ENCODE measurements around the gene POU2AF3. TPM values are rescaled to one million over a fixed set of nuclear protein-coding genes. Genes with fewer than 3 reads are reported as not detected.
A peak's percentile ranks its signal among the peaks of the same experiment; 100 is the strongest.
"Not testable (repeated sequence)": the region's sequence is repeated elsewhere in the genome, so short reads cannot be mapped to it uniquely, and the experiment has no call there.

POU2AF3 gene
- total RNA-seq, 1 donor: not detected

GRCh38 chr11:111285189-111286091 lies 12.9 kb upstream of the POU2AF3 start:
- no peaks in the 10 kb centered on the region for H3K4me1 ChIP-seq (ENCODE audit: insufficient read depth, low read length)
- H3K27me3 ChIP-seq (ENCODE audit: insufficient read depth, low read length): no peaks in the 10 kb centered on the region
- no peaks in the 10 kb centered on the region for H3K9me3 ChIP-seq (ENCODE audit: low read depth, low read length)
- H3K4me3 ChIP-seq (ENCODE audit: low read length): no peak overlapping the region

GRCh38 chr11:111291764-111292163 lies 6.6 kb upstream of the POU2AF3 start:
- Histone ChIP-seq H3K4me3 (ENCODE audit: low read length) (no peak overlapping the region), H3K9me3 (ENCODE audit: low read depth, low read length) (no peaks in the 10 kb centered on the region), H3K27me3 (ENCODE audit: insufficient read depth, low read length) (no peaks in the 10 kb centered on the region), H3K4me1 (ENCODE audit: insufficient read depth, low read length) (no peaks in the 10 kb centered on the region)

- not testable (repeated sequence) for H3K4me3 ChIP-seq (ENCODE audit: low read length); H3K4me1 ChIP-seq (ENCODE audit: insufficient read depth, low read length); H3K9me3 ChIP-seq (ENCODE audit: low read depth, low read length); H3K27me3 ChIP-seq (ENCODE audit: insufficient read depth, low read length)
These were observed 5.9 kb upstream of the POU2AF3 start for GRCh38 chr11:111292408-111292807.

GRCh38 chr11:111296196-111296595 lies 2.1 kb upstream of the POU2AF3 start:
- Histone ChIP-seq H3K4me3 (ENCODE audit: low read length) (no peak overlapping the region), H3K9me3 (ENCODE audit: low read depth, low read length) (no peaks in the 10 kb centered on the region), H3K27me3 (ENCODE audit: insufficient read depth, low read length) (peaks cover 25% of the 10 kb centered on the region), H3K4me1 (ENCODE audit: insufficient read depth, low read length) (no peaks in the 10 kb centered on the region)

GRCh38 chr11:111297696-111298095 lies 650 bp upstream of the POU2AF3 start:
- Histone ChIP-seq H3K4me3 (ENCODE audit: low read length) (no peak overlapping the region), H3K4me1 (ENCODE audit: insufficient read depth, low read length) (peaks cover 4% of the 10 kb centered on the region), H3K9me3 (ENCODE audit: low read depth, low read length) (no peaks in the 10 kb centered on the region), H3K27me3 (ENCODE audit: insufficient read depth, low read length) (peaks cover 26% of the 10 kb centered on the region)

- H3K4me3 ChIP-seq (ENCODE audit: low read length): peak overlapping the region; percentile 30
- peaks cover 26% of the 10 kb centered on the region for H3K27me3 ChIP-seq (ENCODE audit: insufficient read depth, low read length)
- H3K9me3 ChIP-seq (ENCODE audit: low read depth, low read length): no peaks in the 10 kb centered on the region
- peaks cover 4% of the 10 kb centered on the region for H3K4me1 ChIP-seq (ENCODE audit: insufficient read depth, low read length)
These were observed 1.0 kb downstream of the POU2AF3 start for GRCh38 chr11:111299101-111300026.

- no peak overlapping the region for H3K4me3 ChIP-seq (ENCODE audit: low read length)
- no peaks in the 10 kb centered on the region for H3K9me3 ChIP-seq (ENCODE audit: low read depth, low read length)
- peaks cover 26% of the 10 kb centered on the region for H3K27me3 ChIP-seq (ENCODE audit: insufficient read depth, low read length)
- H3K4me1 ChIP-seq (ENCODE audit: insufficient read depth, low read length): peaks cover 4% of the 10 kb centered on the region
These were observed 2.2 kb downstream of the POU2AF3 start for GRCh38 chr11:111300569-111300968.

- Histone ChIP-seq H3K4me1 (ENCODE audit: insufficient read depth, low read length) (peaks cover 4% of the 10 kb centered on the region), H3K9me3 (ENCODE audit: low read depth, low read length) (no peaks in the 10 kb centered on the region), H3K27me3 (ENCODE audit: insufficient read depth, low read length) (peaks cover 26% of the 10 kb centered on the region), H3K4me3 (ENCODE audit: low read length) (no peak overlapping the region)
These were observed 2.9 kb downstream of the POU2AF3 start for GRCh38 chr11:111301004-111301841.

- peaks cover 26% of the 10 kb centered on the region for H3K27me3 ChIP-seq (ENCODE audit: insufficient read depth, low read length)
- H3K4me3 ChIP-seq (ENCODE audit: low read length): no peak overlapping the region
- no peaks in the 10 kb centered on the region for H3K9me3 ChIP-seq (ENCODE audit: low read depth, low read length)
- peaks cover 4% of the 10 kb centered on the region for H3K4me1 ChIP-seq (ENCODE audit: insufficient read depth, low read length)
These were observed 3.4 kb downstream of the POU2AF3 start for GRCh38 chr11:111301842-111302118.

GRCh38 chr11:111302298-111302697 lies 4.0 kb downstream of the POU2AF3 start:
- Histone ChIP-seq H3K27me3 (ENCODE audit: insufficient read depth, low read length) (peaks cover 26% of the 10 kb centered on the region), H3K4me3 (ENCODE audit: low read length) (no peak overlapping the region), H3K9me3 (ENCODE audit: low read depth, low read length) (no peaks in the 10 kb centered on the region), H3K4me1 (ENCODE audit: insufficient read depth, low read length) (peaks cover 4% of the 10 kb centered on the region)

- Histone ChIP-seq H3K4me3 (ENCODE audit: low read length) (no peak overlapping the region), H3K4me1 (ENCODE audit: insufficient read depth, low read length) (peaks cover 4% of the 10 kb centered on the region), H3K9me3 (ENCODE audit: low read depth, low read length) (no peaks in the 10 kb centered on the region), H3K27me3 (ENCODE audit: insufficient read depth, low read length) (peaks cover 18% of the 10 kb centered on the region)
These were observed 5.1 kb downstream of the POU2AF3 start for GRCh38 chr11:111303461-111303860.

- Histone ChIP-seq H3K4me1 (ENCODE audit: insufficient read depth, low read length) (peaks cover 4% of the 10 kb centered on the region), H3K27me3 (ENCODE audit: insufficient read depth, low read length) (peaks cover 8% of the 10 kb centered on the region), H3K9me3 (ENCODE audit: low read depth, low read length) (no peaks in the 10 kb centered on the region), H3K4me3 (ENCODE audit: low read length) (no peak overlapping the region)
These were observed 6.9 kb downstream of the POU2AF3 start for GRCh38 chr11:111305162-111305802.

- H3K27me3 ChIP-seq (ENCODE audit: insufficient read depth, low read length): peaks cover 3% of the 10 kb centered on the region
- H3K4me3 ChIP-seq (ENCODE audit: low read length): no peak overlapping the region
- peaks cover 4% of the 10 kb centered on the region for H3K4me1 ChIP-seq (ENCODE audit: insufficient read depth, low read length)
- H3K9me3 ChIP-seq (ENCODE audit: low read depth, low read length): no peaks in the 10 kb centered on the region
These were observed 7.5 kb downstream of the POU2AF3 start for GRCh38 chr11:111305876-111306275.

GRCh38 chr11:111306321-111306720 lies 8.0 kb downstream of the POU2AF3 start:
- H3K9me3 ChIP-seq (ENCODE audit: low read depth, low read length): no peaks in the 10 kb centered on the region
- no peak overlapping the region for H3K4me3 ChIP-seq (ENCODE audit: low read length)
- no peaks in the 10 kb centered on the region for H3K27me3 ChIP-seq (ENCODE audit: insufficient read depth, low read length)
- peaks cover 4% of the 10 kb centered on the region for H3K4me1 ChIP-seq (ENCODE audit: insufficient read depth, low read length)

Data from mononuclear cell (primary cell).